WERI-Rb-1 (cell line): Measurements from ENCODE around the gene DBP.

Experiments
- DNase-seq: peaks from one replicate; pipeline ENCODE4 v3.0.0-alpha.2; 2020
- H3K27ac ChIP-seq: fragments of 250-450 bp; sonication (Bioruptor Pico); 2 replicates; pipeline ENCODE4 v1.5.1; 2020; ENCODE audit warnings: mild to moderate bottlenecking, moderate library complexity
- H3K27me3 ChIP-seq: fragments of 250-450 bp; sonication (Bioruptor Pico); 2 replicates; pipeline ENCODE4 v1.5.1; 2021; ENCODE audit warnings: mild to moderate bottlenecking, low read depth, moderate library complexity; ENCODE audit not compliant: insufficient read depth, severe bottlenecking
- H3K36me3 ChIP-seq: fragments of 250-450 bp; sonication (Bioruptor Pico); 2 replicates; pipeline ENCODE4 v1.5.1; 2020; ENCODE audit warnings: mild to moderate bottlenecking, moderate library complexity
- H3K4me3 ChIP-seq: 2 replicates; pipeline ENCODE4 v1.5.1; 2011; ENCODE audit warnings: low read depth, mild to moderate bottlenecking, control low read depth, low read length
- H3K9me3 ChIP-seq: fragments of 250-450 bp; sonication (Bioruptor Pico); 2 replicates; pipeline ENCODE4 v1.5.1; 2021; ENCODE audit warnings: mild to moderate bottlenecking, moderate library complexity; ENCODE audit not compliant: severe bottlenecking
- CTCF ChIP-seq: IDR thresholded peaks from 2 replicates; pipeline ENCODE4 v1.5.1; 2011; ENCODE audit warnings: low read depth, mild to moderate bottlenecking, control low read depth, inconsistent platforms, low read length

Gene DBP

GRCh38 chr19:48641850-48642249 is 4.7 kb upstream of the DBP start:
- no peaks in the 10 kb centered on the region for H3K27me3 ChIP-seq
- no peaks in the 10 kb centered on the region for H3K36me3 ChIP-seq
- H3K9me3 ChIP-seq: no peaks in the 10 kb centered on the region
- no peak overlapping the region for H3K27ac ChIP-seq
- H3K4me3 ChIP-seq: no peak overlapping the region
- TF ChIP-seq CTCF: no peak
- DNase-seq: no peak

- no peaks in the 10 kb centered on the region for H3K36me3 ChIP-seq
- DNase-seq: no peak
- H3K4me3 ChIP-seq: no peak overlapping the region
- H3K27me3 ChIP-seq: no peaks in the 10 kb centered on the region
- no peak for TF ChIP-seq CTCF
- no peaks in the 10 kb centered on the region for H3K9me3 ChIP-seq
- no peak overlapping the region for H3K27ac ChIP-seq
Measured at GRCh38 chr19:48639483-48640375, 2.5 kb upstream of the DBP start.

- H3K4me3 ChIP-seq: peak overlapping the region; percentile 73; the same call in 1 of the 2 replicates
- DNase-seq: no peak
- H3K27ac ChIP-seq: peak overlapping the region; percentile 94
- H3K36me3 ChIP-seq: no peaks in the 10 kb centered on the region
- TF ChIP-seq CTCF: no peak
- H3K9me3 ChIP-seq: no peaks in the 10 kb centered on the region
- no peaks in the 10 kb centered on the region for H3K27me3 ChIP-seq
Measured at GRCh38 chr19:48638831-48639381, 1.7 kb upstream of the DBP start.

GRCh38 chr19:48637948-48638830 is 1.0 kb upstream of the DBP start:
- Histone ChIP-seq H3K27ac (peak overlapping the region; percentile 94), H3K36me3 (no peaks in the 10 kb centered on the region)
- DNase-seq: peak; percentile 91

More at GRCh38 chr19:48637948-48638830, 1.0 kb upstream of the DBP start:
- Histone ChIP-seq H3K9me3 (no peaks in the 10 kb centered on the region), H3K27me3 (no peaks in the 10 kb centered on the region), H3K4me3 (peak overlapping the region; percentile 73)
- no peak for TF ChIP-seq CTCF
